Measurements from ENCODE around the gene NUAK2. TPM values are rescaled to one million over a fixed set of nuclear protein-coding genes. Genes with fewer than 3 reads are reported as not detected.

Gene NUAK2
- total RNA-seq, 1 donor from 2014 or later, result 13.5 TPM

DNA sequence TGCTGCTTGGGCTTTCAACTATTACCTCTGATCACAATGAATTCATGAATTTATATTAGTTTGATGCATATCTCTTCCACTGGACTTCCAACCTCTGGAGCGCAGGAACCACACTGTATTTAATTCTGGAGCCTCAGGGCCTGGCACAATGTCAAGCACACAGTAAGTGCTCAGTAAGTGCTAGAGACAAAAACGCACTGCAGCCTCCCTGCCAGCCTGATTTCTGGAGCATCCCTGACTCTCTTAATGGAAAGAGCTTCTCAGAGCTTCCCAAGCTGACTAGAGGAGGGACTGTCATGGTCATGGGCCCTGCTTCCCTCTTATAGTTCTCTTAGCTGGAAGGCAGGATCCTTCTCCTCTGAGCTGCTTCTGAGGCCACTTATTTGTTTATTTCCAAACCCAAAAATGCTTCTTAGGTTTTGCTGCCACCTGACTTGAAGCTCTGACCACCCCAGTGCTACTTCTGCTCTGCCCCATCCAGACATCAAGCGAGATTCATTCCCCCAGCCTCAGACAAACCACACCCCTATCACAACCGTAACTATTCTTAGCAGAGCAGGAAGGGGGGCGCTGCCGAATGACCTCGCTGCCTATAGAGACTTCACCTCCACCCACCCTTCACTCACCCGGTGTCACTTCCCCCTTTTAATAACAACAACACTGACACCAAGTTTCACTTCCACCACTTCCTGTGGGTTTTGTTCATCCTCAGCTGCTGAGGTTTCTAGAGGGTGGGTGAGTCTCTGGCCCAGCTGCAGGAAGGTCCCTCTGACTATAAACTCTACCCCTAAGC, 33.6 kb downstream of the NUAK2 start:
- peak overlapping the region; percentile 53 for H3K27ac Mint-ChIP-seq
- TF ChIP-seq, protein P1, sequence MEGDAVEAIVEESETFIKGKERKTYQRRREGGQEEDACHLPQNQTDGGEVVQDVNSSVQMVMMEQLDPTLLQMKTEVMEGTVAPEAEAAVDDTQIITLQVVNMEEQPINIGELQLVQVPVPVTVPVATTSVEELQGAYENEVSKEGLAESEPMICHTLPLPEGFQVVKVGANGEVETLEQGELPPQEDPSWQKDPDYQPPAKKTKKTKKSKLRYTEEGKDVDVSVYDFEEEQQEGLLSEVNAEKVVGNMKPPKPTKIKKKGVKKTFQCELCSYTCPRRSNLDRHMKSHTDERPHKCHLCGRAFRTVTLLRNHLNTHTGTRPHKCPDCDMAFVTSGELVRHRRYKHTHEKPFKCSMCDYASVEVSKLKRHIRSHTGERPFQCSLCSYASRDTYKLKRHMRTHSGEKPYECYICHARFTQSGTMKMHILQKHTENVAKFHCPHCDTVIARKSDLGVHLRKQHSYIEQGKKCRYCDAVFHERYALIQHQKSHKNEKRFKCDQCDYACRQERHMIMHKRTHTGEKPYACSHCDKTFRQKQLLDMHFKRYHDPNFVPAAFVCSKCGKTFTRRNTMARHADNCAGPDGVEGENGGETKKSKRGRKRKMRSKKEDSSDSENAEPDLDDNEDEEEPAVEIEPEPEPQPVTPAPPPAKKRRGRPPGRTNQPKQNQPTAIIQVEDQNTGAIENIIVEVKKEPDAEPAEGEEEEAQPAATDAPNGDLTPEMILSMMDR (conservative IDR thresholded peaks at IDR 0.05), result no peak
- no peak overlapping the region for H3K4me3 Mint-ChIP-seq
- H3K4me1 Mint-ChIP-seq (ENCODE audit: unreplicated experiment), result peaks cover 29% of the 10 kb centered on the region
- H3K36me3 Mint-ChIP-seq, result no peaks in the 10 kb centered on the region
- no peak for DNase-seq (ENCODE audit: extremely low spot score, unreplicated experiment)
- no peaks in the 10 kb centered on the region for H3K9me3 Mint-ChIP-seq
- H3K27me3 Mint-ChIP-seq, result no peaks in the 10 kb centered on the region

DNA sequence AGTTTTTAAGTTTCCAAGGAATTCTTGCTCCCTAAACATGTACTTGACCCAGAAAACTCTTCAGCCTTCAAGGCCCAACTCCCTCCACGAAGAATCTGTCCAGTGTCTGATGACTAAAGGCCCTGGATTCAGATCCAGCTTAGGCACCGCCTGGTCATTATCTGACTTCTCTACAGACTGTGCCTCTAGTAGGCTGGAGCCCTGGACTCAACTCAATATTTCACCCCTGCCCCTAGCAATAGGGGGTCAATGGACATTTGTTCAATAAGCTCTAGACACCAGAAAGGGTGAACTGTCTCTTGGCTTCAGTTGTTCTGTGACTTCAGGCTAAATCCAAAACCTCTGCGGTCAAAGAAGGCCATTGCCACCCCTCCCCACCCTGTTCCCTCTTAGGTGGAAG, 34.5 kb downstream of the NUAK2 start:
- peaks cover 35% of the 10 kb centered on the region for H3K4me1 Mint-ChIP-seq (ENCODE audit: unreplicated experiment)
- DNase-seq (ENCODE audit: extremely low spot score, unreplicated experiment), result no peak
- H3K9me3 Mint-ChIP-seq, result no peaks in the 10 kb centered on the region
- no peak overlapping the region for H3K27ac Mint-ChIP-seq
- TF ChIP-seq, protein P1 (conservative IDR thresholded peaks at IDR 0.05), result no peak
- H3K4me3 Mint-ChIP-seq, result no peak overlapping the region
- H3K27me3 Mint-ChIP-seq, result no peaks in the 10 kb centered on the region
- no peaks in the 10 kb centered on the region for H3K36me3 Mint-ChIP-seq

DNA sequence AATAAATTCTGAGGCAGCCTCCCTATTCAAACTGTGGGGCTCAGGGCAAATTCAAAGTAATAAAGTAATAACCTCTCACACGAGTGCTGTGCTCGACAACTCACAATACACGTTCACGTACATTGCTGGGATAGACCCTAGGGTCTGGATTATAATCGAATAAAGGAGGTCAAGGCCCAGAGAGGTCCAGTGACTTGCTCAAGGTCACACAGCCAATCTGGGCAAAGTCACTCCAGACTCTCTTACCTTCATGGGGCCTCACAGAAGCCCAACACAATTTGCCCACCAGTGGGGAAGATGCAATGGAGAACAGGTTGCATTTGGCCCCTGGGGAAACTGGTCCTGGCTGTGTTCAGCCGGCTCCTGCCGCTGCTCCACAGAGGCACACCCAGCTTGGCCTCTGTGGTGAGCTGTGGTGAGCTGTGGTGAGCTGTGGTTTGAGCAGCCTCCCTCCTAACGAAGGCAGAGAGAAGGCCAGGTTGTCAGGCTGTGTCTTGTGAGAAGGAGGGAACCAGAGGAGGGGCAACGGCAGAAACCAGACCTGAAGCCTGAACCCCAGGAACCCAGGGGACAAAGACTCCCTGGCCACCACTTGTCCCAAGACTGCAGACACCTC, 35.1 kb downstream of the NUAK2 start:
- DNase-seq (ENCODE audit: extremely low spot score, unreplicated experiment), result no peak
- TF ChIP-seq, protein P1 (conservative IDR thresholded peaks at IDR 0.05), result no peak
- Mint-ChIP-seq H3K27ac (peak overlapping the region; percentile 53), H3K4me3 (no peak overlapping the region), H3K27me3 (no peaks in the 10 kb centered on the region), H3K9me3 (no peaks in the 10 kb centered on the region), H3K4me1 (ENCODE audit: unreplicated experiment) (peaks cover 35% of the 10 kb centered on the region), H3K36me3 (no peaks in the 10 kb centered on the region)

DNA sequence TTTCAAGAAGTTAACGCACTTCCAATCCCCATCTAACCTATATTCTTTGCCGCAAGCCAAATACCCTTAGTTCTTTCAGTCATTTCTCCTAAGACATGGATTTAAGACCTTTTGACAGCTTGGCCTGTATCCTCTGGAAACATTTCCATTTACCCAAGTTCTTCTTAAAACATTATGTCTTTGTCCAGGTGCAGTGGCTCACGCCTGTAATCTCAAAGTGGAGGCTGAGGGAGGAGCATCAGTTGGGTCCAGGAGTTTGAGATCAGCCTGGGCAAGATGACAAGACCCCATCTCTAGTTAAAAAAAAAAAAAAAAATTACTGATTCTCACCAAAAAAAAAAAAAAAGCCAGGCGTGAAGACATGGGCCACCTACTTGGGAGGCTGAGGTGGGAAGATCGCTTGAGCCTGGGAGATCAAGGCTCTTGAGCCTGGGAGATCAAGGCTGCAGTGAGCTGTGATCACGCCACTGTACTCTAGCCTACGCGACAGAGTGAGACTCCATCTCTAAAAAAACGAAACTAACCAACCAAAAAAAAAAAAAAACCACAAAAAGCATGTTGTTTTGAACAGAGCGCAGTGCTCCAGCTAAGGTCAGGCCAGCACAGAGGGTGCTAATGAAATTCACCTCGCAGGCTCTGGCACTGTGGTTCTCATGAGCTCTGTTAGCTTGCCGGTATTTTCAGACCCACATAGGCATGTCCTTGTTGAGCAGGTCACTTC, 36.0 kb downstream of the NUAK2 start:
- H3K4me3 Mint-ChIP-seq, result no peak overlapping the region
- peaks cover 35% of the 10 kb centered on the region for H3K4me1 Mint-ChIP-seq (ENCODE audit: unreplicated experiment)
- TF ChIP-seq, protein P1 (conservative IDR thresholded peaks at IDR 0.05), result no peak
- H3K36me3 Mint-ChIP-seq, result no peaks in the 10 kb centered on the region
- peak overlapping the region; percentile 96 for H3K27ac Mint-ChIP-seq
- no peaks in the 10 kb centered on the region for H3K9me3 Mint-ChIP-seq
- DNase-seq (ENCODE audit: extremely low spot score, unreplicated experiment), result no peak
- no peaks in the 10 kb centered on the region for H3K27me3 Mint-ChIP-seq

DNA sequence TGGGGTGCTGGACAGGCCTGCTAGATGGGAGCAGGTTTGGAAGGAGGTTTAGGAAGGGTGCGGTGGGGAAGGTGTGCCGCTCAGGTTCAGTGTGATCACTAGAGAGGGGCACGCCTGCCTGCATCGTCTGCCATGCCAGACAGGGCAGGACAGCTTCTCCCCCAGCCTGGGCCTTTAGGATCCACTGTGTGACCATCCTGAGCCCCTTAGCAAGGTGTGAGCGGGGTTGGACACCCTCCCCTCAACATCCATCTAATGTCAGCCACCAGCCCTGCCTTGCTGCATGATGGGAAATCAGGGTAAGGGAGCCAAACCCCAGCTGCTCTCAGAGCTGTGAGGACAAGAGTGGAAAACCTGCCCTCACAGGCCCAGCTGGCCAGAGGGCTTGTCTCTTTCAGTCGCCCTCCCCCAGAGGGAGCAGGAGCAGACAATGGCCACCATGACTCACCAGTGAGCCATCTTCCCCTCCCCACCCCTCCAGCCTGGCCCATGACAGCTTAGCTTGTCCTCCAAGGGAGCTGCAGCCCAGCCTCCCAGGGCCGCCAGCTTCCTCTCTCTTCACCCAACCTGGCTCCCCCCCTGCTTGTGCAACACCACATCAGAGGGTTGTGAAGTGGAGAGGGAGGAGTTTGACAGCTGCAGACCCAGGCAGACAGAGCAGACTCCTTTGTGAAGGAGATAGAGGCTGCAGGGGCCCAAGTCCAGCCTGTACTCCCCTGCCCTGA, 37.0 kb downstream of the NUAK2 start:
- Mint-ChIP-seq H3K4me3 (peak overlapping the region; percentile 51), H3K27ac (peak overlapping the region; percentile 96), H3K27me3 (no peaks in the 10 kb centered on the region), H3K36me3 (no peaks in the 10 kb centered on the region), H3K4me1 (ENCODE audit: unreplicated experiment) (peaks cover 35% of the 10 kb centered on the region), H3K9me3 (no peaks in the 10 kb centered on the region)
- TF ChIP-seq, protein P1 (conservative IDR thresholded peaks at IDR 0.05), result no peak
- DNase-seq (ENCODE audit: extremely low spot score, unreplicated experiment), result no peak

All from type B pancreatic cell (in vitro differentiated cells).